Skeletal muscle satellite cell (primary cell): Measurements from ENCODE around the gene SCAF1.

ENCODE experiments used
- H3K27me3 ChIP-seq: 2 replicates; pipeline ENCODE4 v1.7.0; 2013; ENCODE audit warnings: low read length; ENCODE audit not compliant: control insufficient read depth, insufficient read depth
- H3K36me3 ChIP-seq: 2 replicates; pipeline ENCODE4 v1.7.0; 2013; ENCODE audit warnings: mild to moderate bottlenecking, control low read depth, low read length; ENCODE audit not compliant: insufficient read depth
- H3K4me1 ChIP-seq: 2 replicates; pipeline ENCODE4 v1.7.0; 2013; ENCODE audit warnings: low read length; ENCODE audit not compliant: control insufficient read depth, insufficient read depth
- H3K4me2 ChIP-seq: 2 replicates; pipeline ENCODE4 v1.7.0; 2013; ENCODE audit warnings: mild to moderate bottlenecking, low read length
- H3K4me3 ChIP-seq: 2 replicates; pipeline ENCODE4 v1.7.0; 2013; ENCODE audit warnings: low read length
- H3K9ac ChIP-seq: 2 replicates; pipeline ENCODE4 v1.7.0; 2013; ENCODE audit warnings: mild to moderate bottlenecking, low read depth, low read length, moderate library complexity
- H3K9me3 ChIP-seq: replicated peaks from 2 replicates; pipeline ENCODE4 v1.7.0; 2013; ENCODE audit warnings: mild to moderate bottlenecking, control low read depth, low read length

Gene SCAF1

GRCh38 chr19:49684983-49685553, 43.1 kb downstream of the SCAF1 start:
- no peak overlapping the region for H3K9ac ChIP-seq
- H3K4me1 ChIP-seq, result peaks cover 8% of the 10 kb centered on the region
- H3K4me2 ChIP-seq, result no peak overlapping the region
- peaks cover 56% of the 10 kb centered on the region for H3K36me3 ChIP-seq
- no peaks in the 10 kb centered on the region for H3K9me3 ChIP-seq
- H3K27me3 ChIP-seq, result no peaks in the 10 kb centered on the region
- no peak overlapping the region for H3K4me3 ChIP-seq

- no peak overlapping the region for H3K9ac ChIP-seq
- H3K36me3 ChIP-seq, result peaks cover 55% of the 10 kb centered on the region
- H3K4me2 ChIP-seq, result no peak overlapping the region
- no peaks in the 10 kb centered on the region for H3K27me3 ChIP-seq
- H3K4me3 ChIP-seq, result no peak overlapping the region
- H3K4me1 ChIP-seq, result peaks cover 11% of the 10 kb centered on the region
- H3K9me3 ChIP-seq, result no peaks in the 10 kb centered on the region
Measured at GRCh38 chr19:49685845-49686332, 43.9 kb downstream of the SCAF1 start.

GRCh38 chr19:49686503-49687088, 44.6 kb downstream of the SCAF1 start:
- Histone ChIP-seq H3K9ac (no peak overlapping the region), H3K9me3 (no peaks in the 10 kb centered on the region), H3K27me3 (no peaks in the 10 kb centered on the region), H3K4me2 (no peak overlapping the region), H3K36me3 (peaks cover 51% of the 10 kb centered on the region), H3K4me1 (peaks cover 17% of the 10 kb centered on the region), H3K4me3 (no peak overlapping the region)

GRCh38 chr19:49687150-49687549, 45.1 kb downstream of the SCAF1 start:
- H3K4me3 ChIP-seq, result no peak overlapping the region
- peaks cover 46% of the 10 kb centered on the region for H3K36me3 ChIP-seq
- no peak overlapping the region for H3K9ac ChIP-seq
- no peaks in the 10 kb centered on the region for H3K9me3 ChIP-seq
- H3K4me1 ChIP-seq, result peaks cover 19% of the 10 kb centered on the region
- no peaks in the 10 kb centered on the region for H3K27me3 ChIP-seq
- no peak overlapping the region for H3K4me2 ChIP-seq

- Histone ChIP-seq H3K27me3 (no peaks in the 10 kb centered on the region), H3K4me3 (no peak overlapping the region), H3K4me1 (peaks cover 19% of the 10 kb centered on the region), H3K4me2 (no peak overlapping the region), H3K36me3 (peaks cover 42% of the 10 kb centered on the region), H3K9me3 (no peaks in the 10 kb centered on the region), H3K9ac (no peak overlapping the region)
Measured at GRCh38 chr19:49687566-49688316, 45.7 kb downstream of the SCAF1 start.

- Histone ChIP-seq H3K36me3 (peaks cover 37% of the 10 kb centered on the region), H3K4me3 (no peak overlapping the region), H3K9ac (no peak overlapping the region), H3K9me3 (no peaks in the 10 kb centered on the region), H3K4me2 (no peak overlapping the region), H3K4me1 (peaks cover 19% of the 10 kb centered on the region), H3K27me3 (no peaks in the 10 kb centered on the region)
Measured at GRCh38 chr19:49688531-49689132, 46.6 kb downstream of the SCAF1 start.

GRCh38 chr19:49689133-49690078, 47.4 kb downstream of the SCAF1 start, which contains the start of gene ADM5:
Gene ADM5, plus strand, starts transcription at chr19:49689594. Its CDS starts 244 bp downstream, at chr19:49689838.
- Histone ChIP-seq H3K27me3 (no peaks in the 10 kb centered on the region), H3K4me2 (peak within 1 kb of the TSS; percentile 83), H3K9me3 (no peaks in the 10 kb centered on the region), H3K36me3 (peaks cover 29% of the 10 kb centered on the region), H3K4me1 (peaks cover 19% of the 10 kb centered on the region), H3K9ac (peak within 1 kb of the TSS; percentile 49), H3K4me3 (peak within 1 kb of the TSS; percentile 62)

GRCh38 chr19:49690079-49690655, 48.2 kb downstream of the SCAF1 start:
- peaks cover 19% of the 10 kb centered on the region for H3K4me1 ChIP-seq
- no peaks in the 10 kb centered on the region for H3K9me3 ChIP-seq
- H3K27me3 ChIP-seq, result no peaks in the 10 kb centered on the region
- peak overlapping the region; percentile 62 for H3K4me3 ChIP-seq
- peak overlapping the region; percentile 49 for H3K9ac ChIP-seq
- H3K4me2 ChIP-seq, result peak overlapping the region; percentile 83
- peaks cover 22% of the 10 kb centered on the region for H3K36me3 ChIP-seq

GRCh38 chr19:49690656-49691242, 48.7 kb downstream of the SCAF1 start, which contains the start of gene CPT1C:
Gene CPT1C, plus strand, starts transcription at chr19:49691116. Its CDS starts 1,137 bp downstream, at chr19:49692253.
- peaks cover 19% of the 10 kb centered on the region for H3K4me1 ChIP-seq
- H3K4me3 ChIP-seq, result peak within 1 kb of the TSS; percentile 62
- peaks cover 16% of the 10 kb centered on the region for H3K36me3 ChIP-seq
- H3K9me3 ChIP-seq, result no peaks in the 10 kb centered on the region
- no peaks in the 10 kb centered on the region for H3K27me3 ChIP-seq
- H3K4me2 ChIP-seq, result peak within 1 kb of the TSS; percentile 83
- peak within 1 kb of the TSS; percentile 49 for H3K9ac ChIP-seq
